ENCODE results near the gene LRIT3. TPM values are rescaled to one million over a fixed set of nuclear protein-coding genes. Genes with fewer than 3 reads are reported as not detected.
"Not testable (repeated sequence)": the region's sequence is repeated elsewhere in the genome, so short reads cannot be mapped to it uniquely, and the experiment has no call there.

The LRIT3 gene
- total RNA-seq, 2 experiments from 2014 or later: 0.17 TPM; not detected in 1

GRCh38 chr4:109818268-109818667, 29.6 kb upstream of the LRIT3 start:
- POLR2A ChIA-PET: no interaction called here
- peaks cover 39% of the 10 kb centered on the region for H3K36me3 Mint-ChIP-seq
- H3K27me3 Mint-ChIP-seq: no peaks in the 10 kb centered on the region

GRCh38 chr4:109820563-109820962, 27.3 kb upstream of the LRIT3 start:
- POLR2A ChIA-PET: no interaction called here
- Mint-ChIP-seq H3K36me3 (peaks cover 44% of the 10 kb centered on the region), H3K4me3 (no peak overlapping the region), H3K4me1 (peaks cover 36% of the 10 kb centered on the region), H3K27me3 (no peaks in the 10 kb centered on the region), H3K27ac (peak overlapping the region; percentile 49), H3K9me3 (no peaks in the 10 kb centered on the region)
- ATAC-seq (ENCODE audit: low read depth) (no peak), DNase-seq (no peak)

More at GRCh38 chr4:109818268-109818667, 29.6 kb upstream of the LRIT3 start:
- Mint-ChIP-seq H3K4me1 (peaks cover 41% of the 10 kb centered on the region), H3K27ac (no peak overlapping the region), H3K9me3 (no peaks in the 10 kb centered on the region), H3K4me3 (no peak overlapping the region)
- ATAC-seq (ENCODE audit: low read depth) (no peak), DNase-seq (no peak)

GRCh38 chr4:109821185-109821584, 26.7 kb upstream of the LRIT3 start:
- no peak for ATAC-seq (ENCODE audit: low read depth)
- POLR2A ChIA-PET: no interaction called here
- no peaks in the 10 kb centered on the region for H3K9me3 Mint-ChIP-seq
- DNase-seq: no peak
- H3K36me3 Mint-ChIP-seq: peaks cover 41% of the 10 kb centered on the region
- no peaks in the 10 kb centered on the region for H3K27me3 Mint-ChIP-seq
- no peak overlapping the region for H3K27ac Mint-ChIP-seq
- no peak overlapping the region for H3K4me3 Mint-ChIP-seq
- H3K4me1 Mint-ChIP-seq: peaks cover 32% of the 10 kb centered on the region

GRCh38 chr4:109826719-109827118, 21.2 kb upstream of the LRIT3 start:
- Mint-ChIP-seq H3K27me3 (no peaks in the 10 kb centered on the region), H3K4me3 (no peak overlapping the region), H3K4me1 (peaks cover 2% of the 10 kb centered on the region), H3K27ac (no peak overlapping the region), H3K36me3 (peaks cover 9% of the 10 kb centered on the region), H3K9me3 (no peaks in the 10 kb centered on the region)
- POLR2A ChIA-PET: no interaction called here
- DNase-seq (no peak), ATAC-seq (ENCODE audit: low read depth) (no peak)

- POLR2A ChIA-PET: interaction anchor here (0.9 kb wide), 1 partner anchor 12 kb away, joined by 3 read pairs; the partner anchor contains the start of gene GAR1
Observed at GRCh38 chr4:109827672-109828071, 20.2 kb upstream of the LRIT3 start, which contains the start of gene RRH. Gene RRH (plus strand): TSS chr4:109827972. CDS start chr4:109828028, 56 bp downstream.

GRCh38 chr4:109833756-109834155, 14.2 kb upstream of the LRIT3 start:
- DNase-seq (no peak), ATAC-seq (ENCODE audit: low read depth) (no peak)
- Mint-ChIP-seq H3K4me3 (no peak overlapping the region), H3K27ac (no peak overlapping the region), H3K9me3 (no peaks in the 10 kb centered on the region), H3K4me1 (no peaks in the 10 kb centered on the region), H3K36me3 (no peaks in the 10 kb centered on the region), H3K27me3 (no peaks in the 10 kb centered on the region)
- POLR2A ChIA-PET: no interaction called here

More at GRCh38 chr4:109827672-109828071, 20.2 kb upstream of the LRIT3 start, which contains the start of gene RRH:
- H3K4me1 Mint-ChIP-seq: peaks cover 2% of the 10 kb centered on the region
- no peaks in the 10 kb centered on the region for H3K27me3 Mint-ChIP-seq
- no peak within 1 kb of the TSS for H3K4me3 Mint-ChIP-seq
- H3K9me3 Mint-ChIP-seq: no peaks in the 10 kb centered on the region
- no peak within 1 kb of the TSS for H3K27ac Mint-ChIP-seq
- DNase-seq (no peak), ATAC-seq (ENCODE audit: low read depth) (no peak)
- H3K36me3 Mint-ChIP-seq: peaks cover 8% of the 10 kb centered on the region

- POLR2A ChIA-PET: no interaction called here
- Mint-ChIP-seq H3K9me3 (no peaks in the 10 kb centered on the region), H3K4me1 (no peaks in the 10 kb centered on the region)
Observed at GRCh38 chr4:109836985-109837384, 10.9 kb upstream of the LRIT3 start.

GRCh38 chr4:109846395-109847098, 1.4 kb upstream of the LRIT3 start:
- Mint-ChIP-seq H3K36me3 (no peaks in the 10 kb centered on the region), H3K4me1 (no peaks in the 10 kb centered on the region), H3K9me3 (no peaks in the 10 kb centered on the region), H3K27me3 (peaks cover 2% of the 10 kb centered on the region), H3K4me3 (no peak overlapping the region), H3K27ac (no peak overlapping the region)
- ATAC-seq (ENCODE audit: low read depth) (no peak), DNase-seq (no peak)
- POLR2A ChIA-PET: no interaction called here

More at GRCh38 chr4:109836985-109837384, 10.9 kb upstream of the LRIT3 start:
- H3K4me3 Mint-ChIP-seq: no peak overlapping the region
- ATAC-seq (ENCODE audit: low read depth): no peak
- H3K27ac Mint-ChIP-seq: no peak overlapping the region
- H3K36me3 Mint-ChIP-seq: no peaks in the 10 kb centered on the region
- no peak for DNase-seq
- H3K27me3 Mint-ChIP-seq: no peaks in the 10 kb centered on the region

GRCh38 chr4:109848501-109848900, 594 bp downstream of the LRIT3 start:
- Mint-ChIP-seq H3K27me3 (peaks cover 2% of the 10 kb centered on the region), H3K4me3 (no peak overlapping the region), H3K4me1 (no peaks in the 10 kb centered on the region), H3K27ac (no peak overlapping the region), H3K9me3 (no peaks in the 10 kb centered on the region), H3K36me3 (no peaks in the 10 kb centered on the region)
- DNase-seq (no peak), ATAC-seq (ENCODE audit: low read depth) (no peak)
- POLR2A ChIA-PET: no interaction called here

- DNase-seq (no peak), ATAC-seq (ENCODE audit: low read depth) (no peak)
- peaks cover 2% of the 10 kb centered on the region for H3K27me3 Mint-ChIP-seq
- H3K9me3 Mint-ChIP-seq: no peaks in the 10 kb centered on the region
- H3K36me3 Mint-ChIP-seq: no peaks in the 10 kb centered on the region
- H3K4me1 Mint-ChIP-seq: no peaks in the 10 kb centered on the region
- no peak overlapping the region for H3K4me3 Mint-ChIP-seq
- POLR2A ChIA-PET: no interaction called here
- no peak overlapping the region for H3K27ac Mint-ChIP-seq
Observed at GRCh38 chr4:109850601-109851000, 2.7 kb downstream of the LRIT3 start.

- DNase-seq: not testable (repeated sequence)
Observed at GRCh38 chr4:109859426-109860300, 11.8 kb downstream of the LRIT3 start.

GRCh38 chr4:109861271-109861670, 13.4 kb downstream of the LRIT3 start:
- H3K4me3 Mint-ChIP-seq: no peak overlapping the region
- no peak for ATAC-seq (ENCODE audit: low read depth)
- DNase-seq: no peak
- peaks cover 8% of the 10 kb centered on the region for H3K9me3 Mint-ChIP-seq
- no peaks in the 10 kb centered on the region for H3K4me1 Mint-ChIP-seq
- H3K27me3 Mint-ChIP-seq: no peaks in the 10 kb centered on the region
- peaks cover 2% of the 10 kb centered on the region for H3K36me3 Mint-ChIP-seq
- POLR2A ChIA-PET: no interaction called here
- no peak overlapping the region for H3K27ac Mint-ChIP-seq

More at GRCh38 chr4:109859426-109860300, 11.8 kb downstream of the LRIT3 start:
- H3K36me3 Mint-ChIP-seq; ATAC-seq (ENCODE audit: low read depth); H3K27ac Mint-ChIP-seq; H3K27me3 Mint-ChIP-seq; H3K4me3 Mint-ChIP-seq; H3K4me1 Mint-ChIP-seq; POLR2A ChIA-PET; H3K9me3 Mint-ChIP-seq: not testable (repeated sequence)

- no peak for ATAC-seq (ENCODE audit: low read depth)
- H3K27ac Mint-ChIP-seq: no peak overlapping the region
- no peaks in the 10 kb centered on the region for H3K27me3 Mint-ChIP-seq
- no peak overlapping the region for H3K4me3 Mint-ChIP-seq
- no peaks in the 10 kb centered on the region for H3K4me1 Mint-ChIP-seq
- DNase-seq: no peak
- POLR2A ChIA-PET: no interaction called here
- H3K36me3 Mint-ChIP-seq: peaks cover 2% of the 10 kb centered on the region
- peaks cover 8% of the 10 kb centered on the region for H3K9me3 Mint-ChIP-seq
Observed at GRCh38 chr4:109861916-109862511, 14.1 kb downstream of the LRIT3 start.
